Trophoblast cell (in vitro differentiated cells and primary cell): ENCODE data around the gene RGS14.
"Not testable (repeated sequence)": the region's sequence is repeated elsewhere in the genome, so short reads cannot be mapped to it uniquely, and the experiment has no call there.

Experiments used
- DNase-seq, 2 donors: peaks; one replicate each; pipeline ENCODE4 v3.0.0-alpha.2; 2016
- H2AFZ ChIP-seq: 2 replicates; pipeline ENCODE4 v1.6.1; 2013; ENCODE audit warnings: low read length, moderate library complexity, mild to moderate bottlenecking; ENCODE audit not compliant: insufficient read depth, poor library complexity
- H2AK5ac ChIP-seq: 2 replicates; pipeline ENCODE4 v1.6.1; 2013; ENCODE audit warnings: mild to moderate bottlenecking, low read length
- H2BK120ac ChIP-seq: 2 replicates; pipeline ENCODE4 v1.6.1; 2013; ENCODE audit warnings: low read length, mild to moderate bottlenecking, moderate library complexity; ENCODE audit not compliant: insufficient read depth, poor library complexity
- H2BK12ac ChIP-seq: 2 replicates; pipeline ENCODE4 v1.6.1; 2013; ENCODE audit warnings: mild to moderate bottlenecking, low read length, moderate library complexity
- H2BK5ac ChIP-seq: 2 replicates; pipeline ENCODE4 v1.6.1; 2013; ENCODE audit warnings: low read length, low read depth, moderate library complexity, mild to moderate bottlenecking; ENCODE audit not compliant: poor library complexity
- H3K14ac ChIP-seq: 2 replicates; pipeline ENCODE4 v1.6.1; 2013; ENCODE audit warnings: mild to moderate bottlenecking, low read length
- H3K18ac ChIP-seq: 2 replicates; pipeline ENCODE4 v1.6.1; 2013; ENCODE audit warnings: mild to moderate bottlenecking, low read length
- H3K23ac ChIP-seq: 2 replicates; pipeline ENCODE4 v1.6.1; 2013; ENCODE audit warnings: low read length
- H3K27ac ChIP-seq: 2 replicates; pipeline ENCODE4 v1.5.1; 2013; ENCODE audit warnings: low read depth, mild to moderate bottlenecking, inconsistent platforms, low read length, moderate library complexity
- H3K27me3 ChIP-seq: 2 replicates; pipeline ENCODE4 v1.6.1; 2013; ENCODE audit warnings: inconsistent platforms, mild to moderate bottlenecking, low read length, moderate library complexity; ENCODE audit not compliant: insufficient read depth
- H3K36me3 ChIP-seq, 2 experiments: 1 replicate in 1 of 2; 2 replicates in 1 of 2; pipeline ENCODE4 v1.6.1; 2013; ENCODE audit warnings: low read length in 2 of 2, mild to moderate bottlenecking in 2 of 2, moderate library complexity in 1 of 2; ENCODE audit not compliant: insufficient read depth in 2 of 2, control insufficient read depth in 1 of 2
- H3K4ac ChIP-seq: 2 replicates; pipeline ENCODE4 v1.6.1; 2013; ENCODE audit warnings: low read depth, mild to moderate bottlenecking, low read length, moderate library complexity
- H3K4me1 ChIP-seq, 2 experiments: 1 replicate in 1 of 2; 2 replicates in 1 of 2; pipeline ENCODE4 v1.6.1; 2013; ENCODE audit warnings: low read length in 2 of 2, mild to moderate bottlenecking in 2 of 2, moderate library complexity in 1 of 2; ENCODE audit not compliant: insufficient read depth in 2 of 2, control insufficient read depth in 1 of 2
- H3K4me2 ChIP-seq: 2 replicates; pipeline ENCODE4 v1.6.1; 2013; ENCODE audit warnings: inconsistent platforms, mild to moderate bottlenecking, low read length, moderate library complexity
- H3K4me3 ChIP-seq: 2 replicates; pipeline ENCODE4 v1.5.1; 2013; ENCODE audit warnings: mild to moderate bottlenecking, low read depth, low read length, inconsistent platforms
- H3K79me1 ChIP-seq: one replicate; pipeline ENCODE4 v1.6.1; 2013; ENCODE audit warnings: low read length
- H3K79me2 ChIP-seq: 2 replicates; pipeline ENCODE4 v1.6.1; 2013; ENCODE audit warnings: low read length, mild to moderate bottlenecking; ENCODE audit not compliant: control insufficient read depth, insufficient read depth, poor library complexity
- H3K9ac ChIP-seq: 2 replicates; pipeline ENCODE4 v1.6.1; 2013; ENCODE audit warnings: mild to moderate bottlenecking, low read length
- H3K9me3 ChIP-seq: 2 replicates; pipeline ENCODE4 v1.6.1; 2013; ENCODE audit warnings: low read depth, mild to moderate bottlenecking, control low read depth, inconsistent platforms, low read length; ENCODE audit not compliant: insufficient read depth
- H4K12ac ChIP-seq: 2 replicates; pipeline ENCODE4 v1.6.1; 2013; ENCODE audit warnings: low read depth, mild to moderate bottlenecking, low read length, moderate library complexity
- H4K8ac ChIP-seq: 2 replicates; pipeline ENCODE4 v1.6.1; 2013; ENCODE audit warnings: low read depth, mild to moderate bottlenecking, low read length, moderate library complexity
- H4K91ac ChIP-seq: one replicate; pipeline ENCODE4 v1.6.1; 2013; ENCODE audit warnings: low read depth, mild to moderate bottlenecking, low read length, moderate library complexity
- WGBS: extraction: QIAGEN DNeasy Blood & Tissue Kit; methylation state at CpG from one replicate; pipeline ENCODE4 v1.1.7; 2013; ENCODE audit warnings: missing lambda C conversion rate; ENCODE audit not compliant: insufficient read length, insufficient coverage; ENCODE audit errors: extremely low coverage; 5-methylcytosine and 5-hydroxymethylcytosine counted together

Gene RGS14

DNA sequence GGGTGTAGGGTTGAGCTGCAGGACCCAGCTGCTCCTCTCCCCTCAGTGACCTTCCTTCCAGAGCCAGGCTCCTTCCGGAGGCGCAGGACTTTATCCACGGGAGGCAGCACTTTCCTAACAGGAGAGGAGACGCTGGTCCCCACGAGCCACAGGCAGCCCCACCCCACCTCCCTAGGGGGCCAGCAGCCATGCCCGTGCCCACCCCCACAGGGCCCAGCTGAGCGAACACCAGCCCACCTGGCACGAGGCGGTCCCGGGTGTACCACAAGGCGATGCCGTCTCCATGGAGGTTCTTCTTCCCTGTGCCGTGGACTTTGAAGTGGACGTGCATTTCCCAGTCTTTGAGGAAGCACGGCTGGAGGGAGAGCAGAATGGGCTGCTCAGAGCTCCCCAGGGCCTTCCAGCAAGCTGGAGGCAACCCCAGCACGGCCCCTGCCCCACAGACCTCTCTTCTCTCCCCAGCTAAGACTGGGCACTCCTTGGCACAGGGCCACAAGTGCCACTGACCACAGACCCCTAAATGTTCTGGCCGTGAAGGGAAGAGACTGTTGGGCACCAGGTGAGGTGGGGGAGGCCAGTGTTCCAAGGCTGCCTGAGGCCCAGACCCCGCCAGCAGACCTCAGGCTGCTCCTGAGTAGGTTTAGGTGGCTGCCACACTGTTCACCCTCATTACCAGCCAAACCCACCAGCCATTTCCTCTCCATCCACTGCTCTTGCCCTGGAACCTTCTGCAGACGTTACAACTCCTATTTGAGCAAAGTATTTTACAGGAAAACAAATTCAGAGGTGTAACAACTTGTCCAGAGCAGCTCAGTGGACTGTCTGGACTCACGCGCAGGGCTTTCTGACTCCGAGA is 19.2 kb upstream of the RGS14 start:
- Histone ChIP-seq H3K14ac (no peak overlapping the region), H3K36me3 (peaks cover 63% of the 10 kb centered on the region in 2 experiments), H3K27me3 (no peaks in the 10 kb centered on the region), H2BK120ac (no peak overlapping the region), H2AK5ac (no peak overlapping the region), H2BK5ac (no peak overlapping the region), H3K4me2 (no peak overlapping the region), H3K79me1 (no peaks in the 10 kb centered on the region), H2AFZ (no peak overlapping the region), H3K79me2 (peaks cover 2% of the 10 kb centered on the region), H3K4me3 (no peak overlapping the region), H3K23ac (no peak overlapping the region), H3K27ac (no peak overlapping the region), H4K12ac (no peak overlapping the region), H3K9me3 (no peaks in the 10 kb centered on the region), H2BK12ac (no peak overlapping the region), H4K8ac (no peak overlapping the region), H3K4me1 (peaks cover 0 to 3% of the 10 kb centered on the region in 2 experiments), H3K18ac (no peak overlapping the region), H3K9ac (no peak overlapping the region), H3K4ac (no peak overlapping the region), H4K91ac (no peak overlapping the region)
- DNase-seq = no peak
- WGBS = no CpG with 5 or more reads among the region's 22 CpGs

DNA sequence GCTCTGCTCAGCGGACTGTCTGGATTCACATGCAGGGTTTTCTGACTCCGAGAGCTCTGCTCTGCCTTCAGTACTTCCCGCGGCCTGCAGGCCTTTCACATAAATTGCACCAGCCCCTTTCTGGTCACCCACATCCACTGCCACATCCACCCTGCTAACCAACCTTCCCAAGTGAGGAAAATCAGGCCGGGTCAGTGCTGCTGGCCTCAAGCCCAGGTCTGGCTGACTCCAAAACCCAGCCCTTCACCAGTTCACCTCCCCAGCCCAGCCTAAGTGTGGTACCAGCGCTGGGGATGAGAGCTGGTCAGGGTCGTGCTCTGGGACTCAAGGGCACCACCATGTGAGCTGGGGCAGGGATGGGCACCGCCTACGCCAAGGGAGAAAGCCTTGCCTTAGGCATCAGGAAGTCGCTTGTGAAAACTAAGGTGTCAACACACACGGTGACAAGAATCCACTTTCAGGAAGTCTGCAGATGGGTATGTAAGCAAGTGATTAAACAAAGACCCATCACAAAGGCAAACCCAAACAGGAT is 18.6 kb upstream of the RGS14 start:
- Histone ChIP-seq H3K27me3 (no peaks in the 10 kb centered on the region), H3K9me3 (no peaks in the 10 kb centered on the region), H3K4me2 (no peak overlapping the region), H2BK120ac (no peak overlapping the region), H2BK5ac (no peak overlapping the region), H3K36me3 (peaks cover 56 to 60% of the 10 kb centered on the region in 2 experiments), H4K12ac (peak overlapping the region; percentile 31), H3K9ac (no peak overlapping the region), H3K14ac (no peak overlapping the region), H2AK5ac (no peak overlapping the region), H3K79me2 (peaks cover 2% of the 10 kb centered on the region), H4K8ac (no peak overlapping the region), H3K79me1 (no peaks in the 10 kb centered on the region), H3K4ac (no peak overlapping the region), H3K27ac (no peak overlapping the region), H3K4me1 (peaks cover 0 to 3% of the 10 kb centered on the region in 2 experiments), H2BK12ac (no peak overlapping the region), H2AFZ (no peak overlapping the region), H3K18ac (no peak overlapping the region), H4K91ac (no peak overlapping the region), H3K4me3 (peak overlapping the region; percentile 14), H3K23ac (no peak overlapping the region)
- WGBS = no CpG with 5 or more reads among the region's 11 CpGs
- no peak for DNase-seq

DNA sequence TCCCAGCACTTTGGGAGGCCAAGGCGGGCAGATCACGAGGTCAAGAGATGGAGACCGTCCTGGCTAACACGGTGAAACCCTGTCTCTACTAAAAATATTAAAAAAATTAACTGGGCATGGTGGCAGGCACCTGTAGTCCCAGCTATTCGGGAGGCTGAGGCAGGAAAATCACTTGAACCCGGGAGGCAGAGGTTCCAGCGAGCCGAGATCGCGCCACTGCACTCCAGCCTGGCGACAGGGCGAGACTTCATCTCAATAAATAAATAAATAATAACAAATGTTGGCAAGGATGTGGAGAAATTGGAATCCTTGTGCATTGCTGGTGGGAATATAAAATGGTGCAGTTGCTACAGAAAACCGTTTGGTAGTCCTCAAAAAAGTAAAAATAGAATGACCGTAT is 14.7 kb upstream of the RGS14 start:
- H3K23ac ChIP-seq, H3K27ac ChIP-seq, H3K4me1 ChIP-seq, H2AK5ac ChIP-seq, H3K4ac ChIP-seq, H2BK120ac ChIP-seq, H4K91ac ChIP-seq, H4K12ac ChIP-seq, H2BK12ac ChIP-seq, H3K27me3 ChIP-seq, H3K9me3 ChIP-seq, H3K79me1 ChIP-seq, H2BK5ac ChIP-seq, H4K8ac ChIP-seq, H3K18ac ChIP-seq, H3K4me3 ChIP-seq, H2AFZ ChIP-seq, DNase-seq, H3K14ac ChIP-seq, H3K79me2 ChIP-seq, H3K4me2 ChIP-seq, H3K9ac ChIP-seq: not testable (repeated sequence)
- peaks cover 24 to 31% of the 10 kb centered on the region in 2 experiments for H3K36me3 ChIP-seq
- no CpG with 5 or more reads among the region's 14 CpGs for WGBS

DNA sequence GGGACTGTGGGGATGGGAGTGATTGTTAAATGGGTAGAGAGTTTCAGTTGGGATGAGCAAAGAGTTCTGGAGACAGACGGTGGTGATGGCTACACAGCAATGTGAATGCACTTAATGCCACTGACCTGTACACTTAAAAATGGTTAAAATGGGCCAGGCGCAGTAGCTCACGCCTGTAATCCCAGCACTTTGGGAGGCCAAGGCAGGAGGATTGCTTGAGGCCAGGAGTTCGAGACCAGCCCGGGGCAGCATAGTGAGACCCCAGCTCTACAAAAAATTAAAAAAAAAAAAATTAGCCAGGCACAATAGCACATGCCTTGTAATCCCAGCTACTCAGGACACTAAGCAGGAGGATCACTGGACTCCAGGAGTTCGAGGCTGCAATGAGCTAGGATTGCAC is 13.9 kb upstream of the RGS14 start:
- Histone ChIP-seq H3K4ac (no peak overlapping the region), H4K8ac (no peak overlapping the region), H3K36me3 (peaks cover 16 to 23% of the 10 kb centered on the region in 2 experiments), H2AFZ (no peak overlapping the region), H3K14ac (no peak overlapping the region), H3K4me3 (no peak overlapping the region), H4K12ac (no peak overlapping the region), H3K23ac (no peak overlapping the region), H3K79me1 (no peaks in the 10 kb centered on the region), H2AK5ac (no peak overlapping the region), H3K9ac (no peak overlapping the region), H3K4me2 (no peak overlapping the region), H4K91ac (no peak overlapping the region), H2BK5ac (no peak overlapping the region), H3K27ac (no peak overlapping the region), H3K18ac (no peak overlapping the region), H3K9me3 (peaks cover 1% of the 10 kb centered on the region), H3K79me2 (peaks cover 3% of the 10 kb centered on the region), H3K4me1 (peaks cover 0 to 3% of the 10 kb centered on the region in 2 experiments), H2BK120ac (no peak overlapping the region), H3K27me3 (no peaks in the 10 kb centered on the region), H2BK12ac (no peak overlapping the region)
- no peak for DNase-seq
- WGBS = no CpG with 5 or more reads among the region's 6 CpGs
